Heart left ventricle (tissue), 13 donors: ENCODE data around the gene ANGPTL4.

Experiments
- POLR2A ChIP-seq, 2 donors: fragments of 450-650 bp; IDR thresholded peaks; one replicate each; pipeline ENCODE4 v1.6.1; 2017; ENCODE audit warnings: antibody characterized with exemption in 2 of 2, mild to moderate bottlenecking in 2 of 2, moderate library complexity in 2 of 2
- TF ChIP-seq, protein P1 (sequence below), 12 donors: fragments of 200-600 bp; sonication (generic) in 4 of 12; IDR thresholded peaks; one replicate each; pipeline versions ENCODE4 v1.5.0 to v1.8.0; 2018 to 2022; ENCODE audit warnings: antibody characterized with exemption in 12 of 12, mild to moderate bottlenecking in 5 of 12
- donor health status: ischemic (EF 13 %, LVEDD 7.1; RV severe dilation, severe dysfunction).
- donor health status: DM: no; HTN: yes; CAD: no.
- donor health status: DM: no; HTN: no; CAD: no.
- donor health status: ischemic (EF 25% LVEDD 6.9; RV normal size, moderate dysfunction).
- donor health status: ischemic (EF 25% LVEDD 5.7; RV mildly dilated, moderate dysfunction).
- donor health status: ischemic (EF 35%, LVEDD 5.7; RV mildly dilated, moderate dysfunction).
- donor health status: nonischemic (EF 11% LVEDD 7.7; RV severe dilation, severe dysfunction).
- donor health status: DM: yes; HTN: yes; CAD: no.
- donor health status: PGD.
- donor health status: ischemic (EF 29% LVEDD 5.4; RV normal size, mild dysfunction).
- donor health status: nonischemic (EF 23%, LVEDD 6.1; RV moderate dilation, normal function).

DNA sequence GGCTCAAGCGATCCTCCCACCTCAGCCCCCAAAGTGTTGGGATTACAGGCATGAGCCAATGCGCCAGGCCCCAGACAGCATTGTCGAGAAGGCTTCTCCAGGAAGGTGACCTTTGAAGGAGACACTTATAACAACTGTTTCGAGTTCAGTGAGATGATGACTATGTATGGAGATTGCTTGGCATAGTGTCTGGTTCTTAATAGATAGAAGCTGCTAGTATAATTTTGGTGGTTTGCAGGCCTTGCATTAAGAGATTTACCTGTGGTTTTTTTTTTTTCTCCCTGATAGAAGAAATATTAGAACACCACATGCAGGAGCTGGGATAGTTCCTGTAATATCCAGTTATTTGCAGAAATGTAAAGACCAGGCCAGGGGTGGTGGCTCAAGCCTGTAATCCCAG lies 52.8 kb downstream of the ANGPTL4 start:
- TF ChIP-seq, protein P1, sequence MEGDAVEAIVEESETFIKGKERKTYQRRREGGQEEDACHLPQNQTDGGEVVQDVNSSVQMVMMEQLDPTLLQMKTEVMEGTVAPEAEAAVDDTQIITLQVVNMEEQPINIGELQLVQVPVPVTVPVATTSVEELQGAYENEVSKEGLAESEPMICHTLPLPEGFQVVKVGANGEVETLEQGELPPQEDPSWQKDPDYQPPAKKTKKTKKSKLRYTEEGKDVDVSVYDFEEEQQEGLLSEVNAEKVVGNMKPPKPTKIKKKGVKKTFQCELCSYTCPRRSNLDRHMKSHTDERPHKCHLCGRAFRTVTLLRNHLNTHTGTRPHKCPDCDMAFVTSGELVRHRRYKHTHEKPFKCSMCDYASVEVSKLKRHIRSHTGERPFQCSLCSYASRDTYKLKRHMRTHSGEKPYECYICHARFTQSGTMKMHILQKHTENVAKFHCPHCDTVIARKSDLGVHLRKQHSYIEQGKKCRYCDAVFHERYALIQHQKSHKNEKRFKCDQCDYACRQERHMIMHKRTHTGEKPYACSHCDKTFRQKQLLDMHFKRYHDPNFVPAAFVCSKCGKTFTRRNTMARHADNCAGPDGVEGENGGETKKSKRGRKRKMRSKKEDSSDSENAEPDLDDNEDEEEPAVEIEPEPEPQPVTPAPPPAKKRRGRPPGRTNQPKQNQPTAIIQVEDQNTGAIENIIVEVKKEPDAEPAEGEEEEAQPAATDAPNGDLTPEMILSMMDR (IDR thresholded peaks at IDR 0.05), result no peak
- no peak for TF ChIP-seq POLR2A (IDR thresholded peaks at IDR 0.05)
